ENCODE results near the gene C1QTNF9.
"Not testable (repeated sequence)": the region's sequence is repeated elsewhere in the genome, so short reads cannot be mapped to it uniquely, and the experiment has no call there.

C1QTNF9 gene

GRCh38 chr13:24322470-24322869, 13.1 kb downstream of the C1QTNF9 start:
- not testable (repeated sequence) for H3K27ac ChIP-seq (ENCODE audit: low read depth, low read length); H3K36me3 ChIP-seq (ENCODE audit: insufficient read depth, low read length); H3K4me1 ChIP-seq (ENCODE audit: control insufficient read depth, insufficient read depth, low read length, unreplicated experiment); H3K79me2 ChIP-seq (ENCODE audit: control insufficient read depth, insufficient read depth, low read length, unreplicated experiment); H2AFZ ChIP-seq (ENCODE audit: low read length, unreplicated experiment); H3K4me3 ChIP-seq (ENCODE audit: low read depth, low read length); H3K27me3 ChIP-seq (ENCODE audit: insufficient read depth, low read length)

- H3K4me1 ChIP-seq (ENCODE audit: control insufficient read depth, insufficient read depth, low read length, unreplicated experiment): no peaks in the 10 kb centered on the region
- no peak overlapping the region for H2AFZ ChIP-seq (ENCODE audit: low read length, unreplicated experiment)
- H3K27me3 ChIP-seq (ENCODE audit: insufficient read depth, low read length): peaks cover 1% of the 10 kb centered on the region; the same call in 1 of the 2 replicates
- H3K4me3 ChIP-seq (ENCODE audit: low read depth, low read length): no peak overlapping the region
- no peak overlapping the region for H3K27ac ChIP-seq (ENCODE audit: low read depth, low read length)
- H3K79me2 ChIP-seq (ENCODE audit: control insufficient read depth, insufficient read depth, low read length, unreplicated experiment): no peaks in the 10 kb centered on the region
- H3K36me3 ChIP-seq (ENCODE audit: insufficient read depth, low read length): no peaks in the 10 kb centered on the region
Observed at GRCh38 chr13:24323036-24323738, 13.8 kb downstream of the C1QTNF9 start.

DNA sequence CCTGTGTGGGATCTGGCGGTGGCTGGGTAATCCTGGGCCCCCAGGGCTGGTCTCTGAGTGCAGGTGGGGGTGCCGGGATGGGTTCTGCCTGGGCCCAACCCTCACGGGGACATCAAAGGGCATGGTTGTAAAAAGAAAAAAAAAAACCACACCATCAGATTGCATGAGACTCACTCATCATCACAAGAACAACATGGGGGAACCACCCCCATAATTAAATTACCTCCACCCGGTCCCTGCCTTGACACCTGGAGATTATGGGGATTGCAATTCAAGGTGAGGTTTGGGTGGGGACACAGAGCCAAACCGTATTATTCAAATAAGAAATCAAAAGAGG, 14.3 kb downstream of the C1QTNF9 start:
- no peaks in the 10 kb centered on the region for H3K4me1 ChIP-seq (ENCODE audit: control insufficient read depth, insufficient read depth, low read length, unreplicated experiment)
- H2AFZ ChIP-seq (ENCODE audit: low read length, unreplicated experiment): no peak overlapping the region
- H3K36me3 ChIP-seq (ENCODE audit: insufficient read depth, low read length): no peaks in the 10 kb centered on the region
- no peaks in the 10 kb centered on the region for H3K79me2 ChIP-seq (ENCODE audit: control insufficient read depth, insufficient read depth, low read length, unreplicated experiment)
- no peak overlapping the region for H3K27ac ChIP-seq (ENCODE audit: low read depth, low read length)
- no peak overlapping the region for H3K4me3 ChIP-seq (ENCODE audit: low read depth, low read length)
- H3K27me3 ChIP-seq (ENCODE audit: insufficient read depth, low read length): peaks cover 5% of the 10 kb centered on the region; the same call in 1 of the 2 replicates

GRCh38 chr13:24327598-24327997, 18.2 kb downstream of the C1QTNF9 start:
- not testable (repeated sequence) for H3K36me3 ChIP-seq (ENCODE audit: insufficient read depth, low read length); H3K4me3 ChIP-seq (ENCODE audit: low read depth, low read length); H3K27ac ChIP-seq (ENCODE audit: low read depth, low read length); H3K4me1 ChIP-seq (ENCODE audit: control insufficient read depth, insufficient read depth, low read length, unreplicated experiment); H2AFZ ChIP-seq (ENCODE audit: low read length, unreplicated experiment); H3K79me2 ChIP-seq (ENCODE audit: control insufficient read depth, insufficient read depth, low read length, unreplicated experiment)
- H3K27me3 ChIP-seq (ENCODE audit: insufficient read depth, low read length): peaks cover 12% of the 10 kb centered on the region; the same call in 1 of the 2 replicates

DNA sequence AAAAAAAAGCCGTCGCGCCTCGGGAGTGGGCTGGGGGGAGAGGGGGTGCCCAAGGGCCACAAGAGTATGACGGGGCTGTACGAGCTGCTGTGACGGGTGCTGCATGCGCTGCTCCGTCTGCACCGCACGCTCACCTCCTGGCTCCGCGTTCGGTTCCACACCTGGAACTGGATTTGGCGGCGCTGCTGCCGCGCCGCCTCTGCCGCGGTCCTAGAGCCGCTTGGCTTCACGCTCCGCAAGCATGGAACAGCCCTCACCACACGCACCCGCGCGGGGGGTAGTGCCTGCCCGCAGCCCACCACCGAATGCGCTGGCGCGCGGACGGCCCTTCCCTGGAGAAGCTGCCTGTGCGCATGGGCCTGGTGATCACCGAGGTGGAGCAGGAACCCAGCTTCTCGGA, 18.8 kb downstream of the C1QTNF9 start:
- peak overlapping the region; percentile 49 for H3K4me3 ChIP-seq (ENCODE audit: low read depth, low read length)
- H3K27me3 ChIP-seq (ENCODE audit: insufficient read depth, low read length): peaks cover 15% of the 10 kb centered on the region
- no peak overlapping the region for H2AFZ ChIP-seq (ENCODE audit: low read length, unreplicated experiment)

DNA sequence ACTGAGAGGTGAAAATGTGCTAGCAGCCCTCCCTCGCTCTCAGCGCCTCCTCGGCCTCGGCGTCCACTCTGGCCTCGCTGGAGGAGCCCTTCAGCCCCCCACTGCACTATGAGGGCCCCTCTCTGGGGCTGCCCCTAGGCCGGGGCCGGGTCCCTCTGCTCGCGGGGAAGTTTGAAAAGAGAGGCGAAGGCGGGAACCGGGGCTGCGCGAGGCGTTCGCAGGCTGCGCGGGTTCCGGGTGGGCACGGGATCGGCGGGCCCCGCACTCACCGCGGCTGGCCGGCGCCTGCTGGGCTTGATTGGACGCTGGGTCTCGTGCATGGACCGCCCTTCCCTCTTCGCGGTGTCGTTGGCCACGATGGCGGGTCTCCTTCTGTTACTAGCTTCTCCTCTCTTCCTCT, 29.3 kb downstream of the C1QTNF9 start:
- Histone ChIP-seq H3K79me2 (ENCODE audit: control insufficient read depth, insufficient read depth, low read length, unreplicated experiment) (no peaks in the 10 kb centered on the region), H3K27me3 (ENCODE audit: insufficient read depth, low read length) (peaks cover 13% of the 10 kb centered on the region), H2AFZ (ENCODE audit: low read length, unreplicated experiment) (no peak overlapping the region)

More for the DNA sequence above, 18.8 kb downstream of the C1QTNF9 start:
- H3K36me3 ChIP-seq (ENCODE audit: insufficient read depth, low read length): no peaks in the 10 kb centered on the region
- no peaks in the 10 kb centered on the region for H3K79me2 ChIP-seq (ENCODE audit: control insufficient read depth, insufficient read depth, low read length, unreplicated experiment)
- H3K27ac ChIP-seq (ENCODE audit: low read depth, low read length): no peak overlapping the region
- H3K4me1 ChIP-seq (ENCODE audit: control insufficient read depth, insufficient read depth, low read length, unreplicated experiment): no peaks in the 10 kb centered on the region

DNA sequence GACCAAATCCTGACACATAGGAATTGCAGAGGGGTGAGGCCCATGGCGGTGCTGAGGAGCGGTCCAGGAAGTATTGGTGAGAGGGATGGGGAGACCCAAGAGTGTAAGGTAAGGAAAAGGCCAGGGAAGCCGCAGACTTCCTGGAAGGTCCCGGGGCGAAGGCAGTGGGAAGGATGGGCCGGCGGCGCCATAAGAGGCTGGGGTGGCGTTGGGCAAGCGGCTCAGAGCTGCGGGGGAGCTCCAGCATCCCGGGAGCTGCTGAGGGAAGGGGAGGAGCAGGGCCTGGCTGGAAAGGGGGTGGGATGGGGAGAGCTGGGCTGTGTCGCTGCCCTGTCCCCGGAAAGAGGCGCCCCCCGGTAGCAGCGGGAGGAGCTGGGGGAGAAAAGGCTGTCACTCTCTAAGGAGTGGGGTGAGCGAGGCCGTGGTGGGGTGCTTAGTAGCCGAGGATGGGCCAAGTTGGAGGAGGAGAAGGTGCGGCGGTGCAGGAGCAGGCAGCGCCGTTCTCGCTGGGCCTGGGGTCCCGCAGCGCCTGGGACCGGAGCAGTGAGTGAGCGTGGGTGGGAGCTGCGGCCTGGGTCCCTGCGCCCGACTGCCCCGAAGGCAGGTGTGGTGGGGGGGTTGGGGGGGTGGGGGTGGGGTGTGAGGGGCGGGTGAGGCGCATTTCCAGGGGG, 30.7 kb downstream of the C1QTNF9 start:
- peaks cover 4% of the 10 kb centered on the region for H3K27me3 ChIP-seq (ENCODE audit: insufficient read depth, low read length)
- H3K4me3 ChIP-seq (ENCODE audit: low read depth, low read length): no peak overlapping the region
- no peak overlapping the region for H2AFZ ChIP-seq (ENCODE audit: low read length, unreplicated experiment)
- no peak overlapping the region for H3K27ac ChIP-seq (ENCODE audit: low read depth, low read length)
- H3K79me2 ChIP-seq (ENCODE audit: control insufficient read depth, insufficient read depth, low read length, unreplicated experiment): no peaks in the 10 kb centered on the region
- no peaks in the 10 kb centered on the region for H3K36me3 ChIP-seq (ENCODE audit: insufficient read depth, low read length)
- no peaks in the 10 kb centered on the region for H3K4me1 ChIP-seq (ENCODE audit: control insufficient read depth, insufficient read depth, low read length, unreplicated experiment)

More for the DNA sequence above, 29.3 kb downstream of the C1QTNF9 start:
- H3K27ac ChIP-seq (ENCODE audit: low read depth, low read length): no peak overlapping the region
- no peaks in the 10 kb centered on the region for H3K36me3 ChIP-seq (ENCODE audit: insufficient read depth, low read length)
- no peaks in the 10 kb centered on the region for H3K4me1 ChIP-seq (ENCODE audit: control insufficient read depth, insufficient read depth, low read length, unreplicated experiment)
- H3K4me3 ChIP-seq (ENCODE audit: low read depth, low read length): no peak overlapping the region

DNA sequence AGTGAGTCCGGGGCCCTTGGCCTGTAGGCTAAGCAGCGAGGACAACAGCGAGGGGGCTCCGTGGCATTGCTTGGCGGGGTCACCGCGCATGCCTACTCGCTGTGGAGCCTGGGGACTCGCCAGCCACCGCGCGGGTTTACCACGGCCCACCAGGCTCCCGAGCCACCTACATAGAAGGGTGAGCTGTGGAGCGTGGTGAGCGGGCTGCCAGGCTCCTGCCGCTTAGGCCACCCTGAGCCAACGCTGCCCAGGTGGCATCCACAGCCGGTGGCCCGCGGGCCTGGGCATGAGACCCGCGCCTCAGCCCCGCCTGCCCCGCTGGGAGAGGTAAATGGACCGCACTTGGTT, 31.2 kb downstream of the C1QTNF9 start:
- no peaks in the 10 kb centered on the region for H3K4me1 ChIP-seq (ENCODE audit: control insufficient read depth, insufficient read depth, low read length, unreplicated experiment)
- no peak overlapping the region for H3K27ac ChIP-seq (ENCODE audit: low read depth, low read length)
- H3K4me3 ChIP-seq (ENCODE audit: low read depth, low read length): no peak overlapping the region
- no peaks in the 10 kb centered on the region for H3K36me3 ChIP-seq (ENCODE audit: insufficient read depth, low read length)
- no peak overlapping the region for H2AFZ ChIP-seq (ENCODE audit: low read length, unreplicated experiment)
- peaks cover under 1% of the 10 kb centered on the region for H3K27me3 ChIP-seq (ENCODE audit: insufficient read depth, low read length)
- H3K79me2 ChIP-seq (ENCODE audit: control insufficient read depth, insufficient read depth, low read length, unreplicated experiment): no peaks in the 10 kb centered on the region

DNA sequence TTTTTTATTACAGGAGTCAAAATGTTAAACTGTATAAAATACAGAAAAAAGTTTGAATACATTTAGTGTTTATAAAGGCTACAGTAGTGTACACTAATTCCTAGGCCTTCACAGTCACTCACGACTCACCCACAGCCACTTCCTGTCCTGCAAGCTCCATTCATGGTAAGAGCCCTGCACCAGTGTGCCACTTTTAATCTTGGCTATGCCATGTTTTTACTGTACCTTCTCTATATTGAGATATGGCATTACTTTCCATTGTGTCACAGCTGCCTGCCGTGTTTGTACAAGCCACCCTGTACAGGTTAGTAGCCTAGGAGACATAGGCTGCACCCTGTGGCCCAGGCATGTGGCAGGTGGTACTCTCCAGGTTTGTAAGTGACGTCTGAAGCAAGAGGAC, 32.1 kb downstream of the C1QTNF9 start:
- H3K4me3 ChIP-seq (ENCODE audit: low read depth, low read length): no peak overlapping the region
- H3K4me1 ChIP-seq (ENCODE audit: control insufficient read depth, insufficient read depth, low read length, unreplicated experiment): no peaks in the 10 kb centered on the region
- H3K27ac ChIP-seq (ENCODE audit: low read depth, low read length): no peak overlapping the region
- no peaks in the 10 kb centered on the region; the same call in 1 of the 2 replicates for H3K27me3 ChIP-seq (ENCODE audit: insufficient read depth, low read length)
- no peaks in the 10 kb centered on the region for H3K36me3 ChIP-seq (ENCODE audit: insufficient read depth, low read length)
- no peak overlapping the region for H2AFZ ChIP-seq (ENCODE audit: low read length, unreplicated experiment)
- H3K79me2 ChIP-seq (ENCODE audit: control insufficient read depth, insufficient read depth, low read length, unreplicated experiment): no peaks in the 10 kb centered on the region

DNA sequence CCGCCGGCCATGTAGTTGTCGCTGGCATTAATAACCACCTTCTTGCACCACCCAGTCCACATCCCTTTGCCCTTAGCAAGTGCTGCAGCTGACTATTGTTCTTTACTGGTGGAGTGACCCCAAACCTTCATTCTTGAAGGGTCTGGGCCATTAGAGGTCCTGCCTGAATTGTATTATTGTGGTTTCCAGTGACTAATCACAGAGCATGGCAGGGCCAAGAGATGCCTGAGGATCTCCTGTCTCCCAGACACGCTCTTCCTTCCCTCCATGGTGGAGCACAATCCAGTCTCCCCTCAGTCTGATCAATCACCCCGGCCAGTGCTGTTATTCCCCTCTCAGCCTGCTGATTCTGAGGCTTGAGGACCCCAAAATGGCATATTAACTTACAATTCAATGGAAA, 39.0 kb downstream of the C1QTNF9 start:
- Histone ChIP-seq H3K27me3 (ENCODE audit: insufficient read depth, low read length) (peaks cover 8% of the 10 kb centered on the region; the same call in 1 of the 2 replicates), H3K4me3 (ENCODE audit: low read depth, low read length) (no peak overlapping the region), H3K36me3 (ENCODE audit: insufficient read depth, low read length) (no peaks in the 10 kb centered on the region), H3K27ac (ENCODE audit: low read depth, low read length) (no peak overlapping the region), H3K4me1 (ENCODE audit: control insufficient read depth, insufficient read depth, low read length, unreplicated experiment) (no peaks in the 10 kb centered on the region), H2AFZ (ENCODE audit: low read length, unreplicated experiment) (no peak overlapping the region), H3K79me2 (ENCODE audit: control insufficient read depth, insufficient read depth, low read length, unreplicated experiment) (no peaks in the 10 kb centered on the region)

All from ACC112 (cell line).